Activated CD4-positive, alpha-beta T cell treated with anti-CD3 and anti-CD28 coated beads, Interleukin-2, amount 50 U/mL, for 1 hour (primary cell): ENCODE results near the gene FAM110A.
"Not testable (repeated sequence)": the region's sequence is repeated elsewhere in the genome, so short reads cannot be mapped to it uniquely, and the experiment has no call there.

Source experiments
- DNase-seq: peaks from one replicate; pipeline ENCODE4 v3.0.0-alpha.2; 2020

Gene FAM110A

GRCh38 chr20:877814-878213, 44.3 kb downstream of the FAM110A start:
- DNase-seq = no peak

- DNase-seq = peak; percentile 11
Measured at GRCh38 chr20:878511-879307, 45.2 kb downstream of the FAM110A start.

- no peak for DNase-seq
Measured at GRCh38 chr20:879626-880025, 46.1 kb downstream of the FAM110A start.

GRCh38 chr20:881051-881782, 47.7 kb downstream of the FAM110A start:
- DNase-seq = no peak

- no peak for DNase-seq
Measured at GRCh38 chr20:881783-882144, 48.2 kb downstream of the FAM110A start.

GRCh38 chr20:884983-885952, 51.8 kb downstream of the FAM110A start:
- no peak for DNase-seq

GRCh38 chr20:887137-887536, 53.6 kb downstream of the FAM110A start:
- no peak for DNase-seq

- DNase-seq = no peak
Measured at GRCh38 chr20:888057-888456, 54.5 kb downstream of the FAM110A start.

GRCh38 chr20:889106-889505, 55.6 kb downstream of the FAM110A start:
- no peak for DNase-seq

GRCh38 chr20:889932-890463, 56.5 kb downstream of the FAM110A start:
- DNase-seq = no peak

- no peak for DNase-seq
Measured at GRCh38 chr20:890666-891057, 57.1 kb downstream of the FAM110A start.

GRCh38 chr20:891058-891705, 57.7 kb downstream of the FAM110A start:
- no peak for DNase-seq

- no peak for DNase-seq
Measured at GRCh38 chr20:891706-892080, 58.2 kb downstream of the FAM110A start.

- not testable (repeated sequence) for DNase-seq
Measured at GRCh38 chr20:892371-892770, 58.9 kb downstream of the FAM110A start.
